Measurements from ENCODE around the gene DNAJC24.

- TF ChIP-seq EZH2 (IDR thresholded peaks at IDR 0.05; ENCODE audit: low read depth, unreplicated experiment) (no peak), CREB1 (CRISPR knock-in tag; IDR thresholded peaks at IDR 0.05; ENCODE audit: low read depth) (no peak), CTCF (conservative IDR thresholded peaks at IDR 0.05; ENCODE audit: low read depth in 2 of 2) (no peak), POLR2AphosphoS5 (IDR thresholded peaks at IDR 0.05; ENCODE audit: low read depth) (no peak), ZNF331 (CRISPR knock-in tag; IDR thresholded peaks at IDR 0.05; ENCODE audit: low read depth) (no peak), EZH2phosphoT487 (IDR thresholded peaks at IDR 0.05; ENCODE audit: unreplicated experiment) (no peak), ETS1 (IDR thresholded peaks at IDR 0.05) (no peak), JUNB (IDR thresholded peaks at IDR 0.05; ENCODE audit: unreplicated experiment) (no peak), STAT1 (IDR thresholded peaks at IDR 0.05; ENCODE audit: unreplicated experiment) (no peak), REST (IDR thresholded peaks at IDR 0.05; ENCODE audit: unreplicated experiment) (no peak)
These were observed 47.7 kb downstream of the DNAJC24 start for GRCh38 chr11:31417357-31417756.

Data from GM23338 (cell line).